ENCODE data around the gene LIG3. TPM values are rescaled to one million over a fixed set of nuclear protein-coding genes. Genes with fewer than 3 reads are reported as not detected.
A peak's percentile ranks its signal among the peaks of the same experiment; 100 is the strongest.

Gene LIG3
- total and polyA plus RNA-seq, 2 of the 13 experiments (the other 11 are each of a cell fraction or from before 2014, with no cell fraction given): 34.4 to 36.2 TPM

GRCh38 chr17:34961093-34961911 lies 19.0 kb upstream of the LIG3 start, which contains the start of the genes CCT6B and ZNF830 (continued):
- TF ChIP-seq ARID5B (CRISPR knock-in tag; IDR thresholded peaks at IDR 0.05) (0 out of 2 replicates have a peak, but pooled peaks have one; percentile 44), GATA4 (IDR thresholded peaks at IDR 0.05; ENCODE audit: borderline replicate concordance, low read depth) (no peak; the same call in 1 of the 2 replicates), TBL1XR1 (IDR thresholded peaks at IDR 0.05; ENCODE audit: borderline replicate concordance, low read length, partially characterized antibody) (peak; percentile 65), ZNF354B (CRISPR knock-in tag; IDR thresholded peaks at IDR 0.05) (no peak), ZZZ3 (CRISPR knock-in tag; IDR thresholded peaks at IDR 0.05; ENCODE audit: borderline replicate concordance) (peak; percentile 65; the same call in 1 of the 2 replicates), SRSF4 (IDR thresholded peaks at IDR 0.05; ENCODE audit: low read depth, low read length, poor library complexity, severe bottlenecking) (no peak), BRD4 (CRISPR knock-in tag; IDR thresholded peaks at IDR 0.05) (peak; percentile 75), FOXO4 (CRISPR knock-in tag; conservative IDR thresholded peaks at IDR 0.05) (no peak), ZNF768 (CRISPR knock-in tag; IDR thresholded peaks at IDR 0.05) (peak; percentile 28; the same call in 1 of the 2 replicates), ESRRA (CRISPR knock-in tag; IDR thresholded peaks at IDR 0.05; ENCODE audit: low read depth) (0 out of 2 replicates have a peak, but pooled peaks have one; percentile 28), ZNF772 (CRISPR knock-in tag; IDR thresholded peaks at IDR 0.05) (no peak), CSRNP2 (CRISPR knock-in tag; conservative IDR thresholded peaks at IDR 0.05; ENCODE audit: low read depth) (no peak; the same call in 1 of the 2 replicates), REPIN1 (CRISPR knock-in tag; IDR thresholded peaks at IDR 0.05; ENCODE audit: borderline replicate concordance, low read depth) (no peak), IRF2 (CRISPR knock-in tag; IDR thresholded peaks at IDR 0.05) (peak; percentile 73; the same call in 1 of the 2 replicates), SPEN (CRISPR knock-in tag; IDR thresholded peaks at IDR 0.05; ENCODE audit: low read depth) (peak; percentile 86), ZBTB7A (CRISPR knock-in tag; IDR thresholded peaks at IDR 0.05) (peak; percentile 41; the same call in 1 of the 2 replicates), SYNCRIP (IDR thresholded peaks at IDR 0.05; ENCODE audit: insufficient read depth, low read depth, low read length) (no peak), ZNF761 (CRISPR knock-in tag; conservative IDR thresholded peaks at IDR 0.05) (no peak), TOE1 (CRISPR knock-in tag; IDR thresholded peaks at IDR 0.05) (no peak; the same call in 1 of the 2 replicates), ELF4 (CRISPR knock-in tag; IDR thresholded peaks at IDR 0.05; ENCODE audit: borderline replicate concordance) (no peak)
- TF ChIP-seq, protein P1, sequence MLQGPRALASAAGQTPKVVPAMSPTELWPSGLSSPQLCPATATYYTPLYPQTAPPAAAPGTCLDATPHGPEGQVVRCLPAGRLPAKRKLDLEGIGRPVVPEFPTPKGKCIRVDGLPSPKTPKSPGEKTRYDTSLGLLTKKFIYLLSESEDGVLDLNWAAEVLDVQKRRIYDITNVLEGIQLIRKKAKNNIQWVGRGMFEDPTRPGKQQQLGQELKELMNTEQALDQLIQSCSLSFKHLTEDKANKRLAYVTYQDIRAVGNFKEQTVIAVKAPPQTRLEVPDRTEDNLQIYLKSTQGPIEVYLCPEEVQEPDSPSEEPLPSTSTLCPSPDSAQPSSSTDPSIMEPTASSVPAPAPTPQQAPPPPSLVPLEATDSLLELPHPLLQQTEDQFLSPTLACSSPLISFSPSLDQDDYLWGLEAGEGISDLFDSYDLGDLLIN (CRISPR knock-in tag; IDR thresholded peaks at IDR 0.05; ENCODE audit: borderline replicate concordance): peak; percentile 74; the same call in 1 of the 2 replicates

Measured in HepG2 (cell line).